Activated naive CD4-positive, alpha-beta T cell treated with anti-CD3 and anti-CD28 coated beads, Interleukin-2, amount 50 U/mL, for 24 hours (primary cell): ENCODE results near the gene ARSH.
"Not testable (repeated sequence)": the region's sequence is repeated elsewhere in the genome, so short reads cannot be mapped to it uniquely, and the experiment has no call there.

Experiments
- H3K27ac Mint-ChIP-seq: one replicate; pipeline ENCODE4 v1.8.0; 2021; ENCODE audit warnings: mild to moderate bottlenecking, mixed read lengths
- H3K27me3 Mint-ChIP-seq: one replicate; pipeline ENCODE4 v1.8.0; 2021; ENCODE audit warnings: mixed read lengths
- H3K36me3 Mint-ChIP-seq: one replicate; pipeline ENCODE4 v1.8.0; 2021; ENCODE audit warnings: mixed read lengths
- H3K4me1 Mint-ChIP-seq: one replicate; pipeline ENCODE4 v1.8.0; 2021; ENCODE audit warnings: mixed read lengths
- H3K4me3 Mint-ChIP-seq: one replicate; pipeline ENCODE4 v1.8.0; 2021; ENCODE audit warnings: mild to moderate bottlenecking, mixed read lengths
- H3K9me3 Mint-ChIP-seq: one replicate; pipeline ENCODE4 v1.8.0; 2021; ENCODE audit warnings: mixed read lengths

The ARSH gene

GRCh38 chrX:2989565-2989964 is 16.8 kb upstream of the ARSH start:
- Mint-ChIP-seq H3K27me3 (peaks cover 1% of the 10 kb centered on the region), H3K4me3 (no peak overlapping the region), H3K36me3 (no peaks in the 10 kb centered on the region), H3K27ac (no peak overlapping the region), H3K9me3 (no peaks in the 10 kb centered on the region), H3K4me1 (no peaks in the 10 kb centered on the region)

GRCh38 chrX:3010532-3010931 is 4.2 kb downstream of the ARSH start:
- no peak overlapping the region for H3K27ac Mint-ChIP-seq
- H3K9me3 Mint-ChIP-seq: peaks cover 7% of the 10 kb centered on the region
- no peaks in the 10 kb centered on the region for H3K36me3 Mint-ChIP-seq
- H3K4me1 Mint-ChIP-seq: no peaks in the 10 kb centered on the region
- no peaks in the 10 kb centered on the region for H3K27me3 Mint-ChIP-seq
- no peak overlapping the region for H3K4me3 Mint-ChIP-seq

- Mint-ChIP-seq H3K4me3 (no peak overlapping the region), H3K36me3 (no peaks in the 10 kb centered on the region), H3K27ac (no peak overlapping the region), H3K4me1 (no peaks in the 10 kb centered on the region), H3K27me3 (no peaks in the 10 kb centered on the region), H3K9me3 (peaks cover 7% of the 10 kb centered on the region)
Observed at GRCh38 chrX:3017492-3017891, 11.1 kb downstream of the ARSH start.

DNA sequence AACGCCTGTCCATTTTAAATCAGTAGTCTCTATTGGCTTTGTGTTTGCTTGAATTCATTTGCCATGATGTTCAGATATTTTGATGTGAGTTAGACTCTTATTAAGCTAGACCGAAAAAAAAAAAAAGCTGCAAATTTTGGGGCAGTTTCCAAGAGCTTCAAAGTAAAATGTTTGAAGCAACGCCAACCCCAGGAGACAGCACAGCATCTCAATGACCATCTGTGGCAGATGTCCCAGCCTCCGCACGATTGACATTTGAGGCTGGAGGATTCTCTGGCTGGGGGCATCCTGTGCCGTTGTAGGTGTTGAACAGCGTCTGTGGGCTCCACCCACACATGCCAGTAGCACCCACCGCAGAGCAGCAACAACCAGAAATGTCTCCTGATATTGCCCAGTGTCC is 17.8 kb downstream of the ARSH start:
- H3K4me1 Mint-ChIP-seq: no peaks in the 10 kb centered on the region
- H3K36me3 Mint-ChIP-seq: no peaks in the 10 kb centered on the region
- H3K27me3 Mint-ChIP-seq: no peaks in the 10 kb centered on the region
- H3K4me3 Mint-ChIP-seq: no peak overlapping the region
- no peaks in the 10 kb centered on the region for H3K9me3 Mint-ChIP-seq
- no peak overlapping the region for H3K27ac Mint-ChIP-seq

DNA sequence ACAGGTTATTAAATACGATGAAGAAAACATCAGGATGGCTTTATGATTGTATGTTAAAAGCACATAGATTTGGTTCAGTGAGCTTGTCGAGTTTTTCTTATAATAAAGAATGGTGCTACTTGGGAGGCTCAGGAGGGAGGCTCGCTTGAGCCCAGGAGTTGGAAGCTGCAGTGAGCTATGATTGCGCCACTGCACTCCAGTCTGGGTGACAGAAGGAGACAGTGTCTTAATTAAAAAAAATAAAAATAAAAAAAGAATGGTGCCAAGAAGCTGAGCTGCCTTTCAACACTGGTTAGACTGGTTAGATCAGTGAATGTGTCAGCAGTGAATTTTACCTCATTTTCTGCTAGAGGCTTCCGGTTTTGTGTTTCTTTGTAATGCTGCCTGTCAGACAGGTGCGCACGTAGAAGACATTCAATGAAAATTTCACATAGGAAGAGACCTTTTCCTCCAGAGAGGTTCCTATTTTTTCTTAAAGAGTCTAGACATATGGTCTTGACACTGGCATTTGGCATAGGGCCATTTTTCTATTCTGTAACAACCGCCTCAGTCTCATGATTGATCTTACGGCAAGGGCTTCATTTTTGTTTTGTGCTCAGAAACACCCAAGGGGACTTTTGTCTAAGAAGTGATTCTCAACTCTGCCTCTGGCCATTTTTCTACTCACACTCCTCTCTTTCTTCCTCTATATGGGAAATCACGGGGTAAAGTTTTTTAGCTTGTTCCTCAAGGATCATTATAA is 19.9 kb downstream of the ARSH start:
- Mint-ChIP-seq H3K9me3 (no peaks in the 10 kb centered on the region), H3K27me3 (peaks cover 3% of the 10 kb centered on the region), H3K4me3 (no peak overlapping the region), H3K27ac (no peak overlapping the region), H3K36me3 (no peaks in the 10 kb centered on the region), H3K4me1 (no peaks in the 10 kb centered on the region)

DNA sequence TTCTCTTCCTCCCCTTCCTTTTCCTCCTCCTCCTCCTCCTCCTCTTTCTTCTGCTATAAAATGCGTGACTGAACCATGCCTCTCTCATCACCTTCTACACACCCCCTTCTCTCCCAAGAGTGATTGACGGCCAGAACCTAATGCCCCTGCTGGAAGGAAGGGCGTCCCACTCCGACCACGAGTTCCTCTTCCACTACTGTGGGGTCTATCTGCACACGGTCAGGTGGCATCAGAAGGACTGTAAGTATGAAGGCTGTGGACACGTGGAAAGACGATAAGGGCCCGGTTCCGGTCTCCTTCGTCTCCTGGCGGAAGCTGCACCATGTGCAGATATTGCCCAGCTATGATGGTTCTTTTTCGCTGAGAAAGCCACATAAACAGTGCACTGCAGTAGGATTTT is 22.8 kb downstream of the ARSH start:
- H3K9me3 Mint-ChIP-seq: no peaks in the 10 kb centered on the region
- peaks cover 3% of the 10 kb centered on the region for H3K27me3 Mint-ChIP-seq
- no peak overlapping the region for H3K4me3 Mint-ChIP-seq
- no peak overlapping the region for H3K27ac Mint-ChIP-seq
- H3K36me3 Mint-ChIP-seq: no peaks in the 10 kb centered on the region
- H3K4me1 Mint-ChIP-seq: no peaks in the 10 kb centered on the region

GRCh38 chrX:3037218-3037617 is 30.9 kb downstream of the ARSH start:
- Mint-ChIP-seq H3K9me3 (no peaks in the 10 kb centered on the region), H3K4me3 (no peak overlapping the region), H3K27ac (no peak overlapping the region), H3K27me3 (no peaks in the 10 kb centered on the region), H3K4me1 (no peaks in the 10 kb centered on the region), H3K36me3 (no peaks in the 10 kb centered on the region)

DNA sequence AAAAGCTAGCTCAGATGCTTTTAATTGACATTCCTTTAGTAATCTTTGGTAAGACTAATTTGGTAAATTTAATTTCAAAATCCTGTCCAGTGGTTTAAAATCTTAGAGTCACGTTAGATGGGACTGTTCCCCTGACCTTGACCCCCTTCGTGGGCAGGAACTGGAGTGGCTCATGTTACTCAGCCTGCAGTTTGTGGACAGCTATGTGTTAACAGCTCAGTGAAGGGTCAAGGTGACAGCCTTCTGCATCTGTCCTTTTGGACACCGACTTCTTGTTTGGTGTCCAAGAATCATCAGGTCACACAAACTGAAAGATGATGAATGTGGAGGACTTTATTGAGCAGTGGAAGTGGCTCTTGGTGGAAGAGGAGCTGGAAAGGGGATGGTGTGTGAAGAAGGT is 37.9 kb downstream of the ARSH start:
- Mint-ChIP-seq H3K4me1 (peaks cover 4% of the 10 kb centered on the region), H3K27me3 (no peaks in the 10 kb centered on the region), H3K4me3 (no peak overlapping the region)

GRCh38 chrX:3044671-3045070 is 38.3 kb downstream of the ARSH start:
- H3K4me1 Mint-ChIP-seq: peaks cover 4% of the 10 kb centered on the region
- H3K9me3 Mint-ChIP-seq: no peaks in the 10 kb centered on the region
- no peak overlapping the region for H3K27ac Mint-ChIP-seq
- no peak overlapping the region for H3K4me3 Mint-ChIP-seq
- H3K36me3 Mint-ChIP-seq: no peaks in the 10 kb centered on the region
- H3K27me3 Mint-ChIP-seq: no peaks in the 10 kb centered on the region

More for the DNA sequence above, 37.9 kb downstream of the ARSH start:
- Mint-ChIP-seq H3K9me3 (no peaks in the 10 kb centered on the region), H3K27ac (no peak overlapping the region), H3K36me3 (no peaks in the 10 kb centered on the region)

GRCh38 chrX:3046253-3047240 is 40.2 kb downstream of the ARSH start:
- Mint-ChIP-seq H3K4me3 (no peak overlapping the region), H3K27ac (no peak overlapping the region), H3K27me3 (no peaks in the 10 kb centered on the region), H3K4me1 (peaks cover 4% of the 10 kb centered on the region), H3K9me3 (no peaks in the 10 kb centered on the region), H3K36me3 (no peaks in the 10 kb centered on the region)

- not testable (repeated sequence) for H3K4me3 Mint-ChIP-seq, H3K36me3 Mint-ChIP-seq, H3K9me3 Mint-ChIP-seq, H3K4me1 Mint-ChIP-seq, H3K27ac Mint-ChIP-seq, H3K27me3 Mint-ChIP-seq
Observed at GRCh38 chrX:3050523-3051175, 44.3 kb downstream of the ARSH start.

- Mint-ChIP-seq H3K9me3 (no peaks in the 10 kb centered on the region), H3K4me1 (no peaks in the 10 kb centered on the region), H3K27ac (no peak overlapping the region), H3K27me3 (no peaks in the 10 kb centered on the region), H3K36me3 (no peaks in the 10 kb centered on the region), H3K4me3 (no peak overlapping the region)
Observed at GRCh38 chrX:3052860-3053259, 46.5 kb downstream of the ARSH start.

DNA sequence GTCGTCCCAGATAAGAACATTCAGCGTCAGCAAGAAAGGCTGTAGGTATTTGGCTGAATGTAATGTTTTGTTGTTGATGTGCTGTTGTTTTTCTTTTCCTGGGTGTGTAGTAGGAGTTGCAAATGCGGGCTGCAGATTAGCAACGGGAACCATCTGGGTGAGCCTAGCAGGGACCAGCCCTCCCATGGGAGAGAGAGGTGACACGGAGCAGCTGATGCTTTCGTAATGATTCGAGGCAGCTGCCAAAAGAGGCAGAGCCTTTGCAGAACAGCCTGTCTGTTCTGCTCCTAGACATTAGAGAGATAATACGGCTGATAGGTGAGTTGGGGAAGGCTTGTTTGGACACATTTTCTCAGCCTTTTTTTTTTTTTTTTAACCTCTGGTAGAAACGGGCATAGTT is 60.2 kb downstream of the ARSH start:
- Mint-ChIP-seq H3K4me1 (no peaks in the 10 kb centered on the region), H3K4me3 (no peak overlapping the region), H3K27ac (no peak overlapping the region), H3K36me3 (no peaks in the 10 kb centered on the region), H3K9me3 (no peaks in the 10 kb centered on the region), H3K27me3 (no peaks in the 10 kb centered on the region)

DNA sequence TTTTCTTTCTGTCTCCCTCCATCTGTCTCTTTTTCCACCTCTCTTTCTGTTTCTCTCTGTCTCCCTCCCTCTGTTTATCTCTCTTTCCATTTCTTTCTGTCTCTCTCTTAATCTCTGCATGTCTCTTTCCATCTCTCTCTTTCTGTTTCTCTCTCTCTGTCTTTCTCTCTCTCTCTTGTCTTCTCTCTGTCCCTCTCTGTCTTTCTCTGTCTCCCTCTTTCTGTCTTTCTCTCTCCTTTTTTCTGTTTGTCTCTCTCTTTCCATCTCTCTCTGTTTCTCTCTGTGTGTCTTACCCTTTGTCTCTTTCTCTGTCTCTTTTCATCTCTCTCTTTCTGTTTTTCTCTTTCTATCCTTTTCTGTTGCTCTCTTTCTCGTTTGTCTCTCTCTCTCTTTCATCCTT is 69.6 kb downstream of the ARSH start:
- Mint-ChIP-seq H3K4me1 (no peaks in the 10 kb centered on the region), H3K9me3 (no peaks in the 10 kb centered on the region), H3K4me3 (no peak overlapping the region), H3K36me3 (no peaks in the 10 kb centered on the region), H3K27me3 (no peaks in the 10 kb centered on the region), H3K27ac (no peak overlapping the region)

DNA sequence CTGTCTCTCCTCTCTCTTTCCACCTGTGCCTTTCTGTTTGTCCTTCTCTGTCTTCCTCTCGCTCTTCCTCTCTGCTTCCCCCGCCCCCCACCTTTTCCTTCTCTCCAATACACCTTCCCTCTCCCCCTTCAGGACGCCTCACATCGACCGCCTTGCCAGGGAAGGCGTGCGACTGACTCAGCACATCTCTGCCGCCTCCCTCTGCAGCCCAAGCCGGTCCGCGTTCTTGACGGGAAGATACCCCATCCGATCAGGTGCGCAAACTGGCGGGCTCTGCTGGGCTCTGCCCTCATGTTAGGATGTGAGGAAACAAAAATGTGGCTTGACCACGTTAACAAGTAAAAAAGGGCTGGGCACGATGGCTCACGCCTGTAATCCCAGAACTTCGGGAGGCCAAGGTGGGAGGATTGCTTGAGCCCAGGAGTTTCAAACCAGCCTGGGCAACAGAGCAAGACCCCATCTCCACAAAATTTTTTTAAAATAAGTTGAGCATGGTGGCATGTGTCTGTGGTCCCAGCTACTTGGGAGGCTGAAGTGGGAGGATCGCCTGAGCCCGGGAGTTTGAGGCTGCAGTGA is 70.2 kb downstream of the ARSH start:
- Mint-ChIP-seq H3K9me3 (no peaks in the 10 kb centered on the region), H3K4me3 (no peak overlapping the region), H3K4me1 (no peaks in the 10 kb centered on the region), H3K27ac (no peak overlapping the region), H3K36me3 (no peaks in the 10 kb centered on the region), H3K27me3 (no peaks in the 10 kb centered on the region)
